HG03575 (cell line): ENCODE measurements around the gene THAP7.

Experiments
- ATAC-seq: cut with Tn5 transposase; IDR thresholded peaks from one replicate; pipeline ENCODE4 v1.9.1; 2021; ENCODE audit not compliant: unreplicated experiment, insufficient number of reproducible peaks, low FRiP score; ENCODE audit errors: extremely low read depth

The THAP7 gene

GRCh38 chr22:20970939-20971657 is 30.8 kb downstream of the THAP7 start:
- no peak for ATAC-seq

- no peak for ATAC-seq
These were observed 33.5 kb downstream of the THAP7 start for GRCh38 chr22:20968281-20968977.

DNA sequence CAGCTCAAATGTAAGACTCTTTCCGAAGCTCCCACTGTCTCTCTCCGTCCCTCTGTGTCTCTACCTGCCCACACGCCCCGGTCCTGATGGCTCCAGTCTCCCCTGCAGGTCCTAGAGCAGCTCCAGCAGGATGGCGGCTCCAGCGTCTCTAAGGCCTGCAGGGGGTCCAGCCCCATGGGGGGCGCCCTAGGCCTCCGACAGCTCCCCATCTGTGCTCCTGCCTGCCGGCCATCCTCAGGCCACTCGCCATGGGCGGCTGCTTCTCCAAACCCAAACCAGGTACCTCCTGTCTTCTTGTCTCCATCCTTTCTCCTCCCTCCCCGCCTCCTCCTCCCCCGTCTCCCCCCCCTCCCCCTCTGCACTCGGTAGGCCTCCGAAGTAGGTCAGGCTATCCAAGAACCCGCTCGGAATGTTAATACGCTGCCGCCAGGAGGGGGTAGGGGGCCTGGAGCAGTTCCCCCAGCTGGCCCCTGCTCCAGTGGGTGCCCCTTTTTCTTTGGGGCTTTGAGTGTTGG is 34.2 kb downstream of the THAP7 start:
- no peak for ATAC-seq

GRCh38 chr22:20966883-20967696 is 34.8 kb downstream of the THAP7 start, which contains the start of gene AIFM3:
Gene AIFM3 (plus strand): TSS chr22:20967255. CDS start chr22:20967945, 690 bp downstream.
- ATAC-seq, result no peak

GRCh38 chr22:20965888-20966855 is 35.7 kb downstream of the THAP7 start:
- no peak for ATAC-seq

DNA sequence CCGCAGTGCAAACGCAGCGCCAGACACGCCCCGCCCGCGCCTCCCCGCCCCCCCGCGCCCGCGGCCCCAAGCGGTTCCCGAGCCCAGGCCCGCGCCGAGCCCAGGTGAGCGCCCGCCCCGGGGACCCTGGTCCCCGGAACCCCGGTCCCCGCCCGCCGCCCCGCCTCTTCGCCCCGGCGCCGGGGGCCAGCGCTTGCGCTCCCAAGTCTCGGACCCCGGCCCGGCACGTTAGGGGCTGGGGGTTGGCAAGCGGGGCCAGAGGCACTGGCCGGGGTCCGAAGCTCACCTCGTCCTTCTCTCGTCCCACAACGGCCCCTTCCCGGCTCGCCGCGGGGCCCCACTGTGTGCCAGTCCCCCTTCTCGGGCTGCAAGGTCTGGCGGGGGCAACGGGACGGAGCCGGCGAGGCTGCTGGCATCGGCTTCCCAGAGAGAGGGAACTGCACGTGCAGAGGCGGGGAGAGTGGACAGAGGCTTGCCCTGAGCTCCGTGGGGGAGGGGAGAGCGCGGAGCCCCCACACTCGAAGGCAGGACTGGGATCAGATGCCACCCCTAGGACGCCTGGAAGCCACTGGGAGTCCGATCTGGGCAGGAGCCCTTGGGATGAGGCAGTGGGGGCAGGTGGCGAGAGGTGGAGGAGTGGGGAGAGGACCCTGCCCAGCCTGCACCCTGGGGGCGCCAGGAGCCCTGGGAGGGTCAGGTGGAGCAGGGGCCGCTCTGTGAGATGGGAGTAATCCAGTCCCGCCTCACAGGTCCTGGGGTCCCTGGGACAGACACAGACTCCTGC is 36.6 kb downstream of the THAP7 start:
- ATAC-seq, result no peak

- ATAC-seq, result no peak
These were observed 37.2 kb downstream of the THAP7 start for GRCh38 chr22:20964799-20965103.

DNA sequence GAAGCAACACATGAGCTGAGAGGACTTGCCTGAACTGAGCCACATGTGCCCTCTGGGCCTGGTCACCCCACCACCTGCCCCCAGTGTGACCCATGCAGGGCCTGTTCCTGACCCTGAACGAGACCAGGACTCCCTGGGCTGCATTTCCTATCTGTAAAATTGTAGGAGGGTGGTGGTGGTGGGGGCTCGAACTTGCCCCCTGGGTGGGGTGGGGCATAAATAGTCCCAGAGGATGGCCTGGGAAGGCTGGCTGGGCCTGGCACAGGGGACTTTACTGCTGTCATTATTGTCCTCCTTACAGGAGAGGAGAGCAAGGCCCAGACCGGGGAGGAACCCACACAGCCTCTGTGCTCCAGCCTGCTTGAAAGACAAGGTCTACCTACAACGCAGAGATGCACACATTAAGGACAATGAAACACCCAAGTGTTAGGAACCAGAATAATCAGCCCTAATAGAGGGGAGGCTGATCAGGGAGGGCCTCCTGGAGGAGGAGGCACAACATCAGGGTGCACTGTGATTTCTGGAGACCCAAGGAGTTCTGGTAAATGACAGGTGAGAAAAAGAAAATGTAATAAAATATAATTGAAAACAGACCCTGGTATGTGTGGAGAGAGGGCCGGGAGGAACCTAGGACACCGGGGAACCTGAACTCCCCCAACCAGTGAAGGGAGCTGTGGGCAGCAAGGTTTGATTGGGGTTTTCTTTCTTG is 37.7 kb downstream of the THAP7 start:
- ATAC-seq, result no peak

DNA sequence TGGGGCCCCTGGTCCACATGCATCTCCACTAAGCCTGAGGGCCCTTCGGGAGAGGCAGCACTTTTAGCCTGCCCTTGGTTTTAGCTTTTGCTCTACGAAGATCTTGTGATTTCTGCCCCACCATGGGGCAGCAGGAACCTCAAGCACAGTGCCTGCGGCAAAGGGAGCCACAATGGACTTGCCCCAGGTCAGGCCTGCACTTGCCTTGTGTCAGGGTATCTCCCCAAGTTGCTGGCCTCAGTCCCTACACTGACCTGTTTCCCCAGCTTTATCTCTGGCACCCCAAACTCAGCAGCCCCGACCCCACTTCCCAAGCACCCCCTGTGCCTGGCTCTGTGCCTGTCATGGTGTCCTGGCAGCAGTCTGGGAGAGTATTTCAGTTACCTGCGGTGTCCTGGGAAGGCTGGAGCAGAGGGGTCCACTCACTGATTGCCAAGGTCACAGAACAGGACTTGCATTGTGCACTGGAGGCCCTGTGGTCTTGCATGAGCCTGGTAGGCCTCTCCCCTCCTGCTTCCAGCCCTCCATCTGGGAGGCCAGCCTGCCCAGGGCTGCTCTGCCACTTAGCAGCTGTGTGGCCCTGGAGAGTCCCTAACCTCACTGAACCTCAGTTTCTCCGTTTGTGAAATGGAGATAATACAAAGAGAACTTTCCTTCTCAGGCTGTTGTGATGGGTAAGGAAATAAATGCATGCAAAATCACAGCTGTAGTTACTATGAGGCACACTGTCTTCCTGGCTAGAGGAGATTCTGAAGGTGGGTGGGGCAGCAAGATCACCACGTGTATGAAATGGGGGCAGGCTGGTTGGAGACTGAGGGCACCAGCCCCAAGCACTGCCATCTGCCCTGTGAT is 38.5 kb downstream of the THAP7 start:
- no peak for ATAC-seq

- ATAC-seq, result no peak
These were observed 39.4 kb downstream of the THAP7 start for GRCh38 chr22:20962491-20962945.

DNA sequence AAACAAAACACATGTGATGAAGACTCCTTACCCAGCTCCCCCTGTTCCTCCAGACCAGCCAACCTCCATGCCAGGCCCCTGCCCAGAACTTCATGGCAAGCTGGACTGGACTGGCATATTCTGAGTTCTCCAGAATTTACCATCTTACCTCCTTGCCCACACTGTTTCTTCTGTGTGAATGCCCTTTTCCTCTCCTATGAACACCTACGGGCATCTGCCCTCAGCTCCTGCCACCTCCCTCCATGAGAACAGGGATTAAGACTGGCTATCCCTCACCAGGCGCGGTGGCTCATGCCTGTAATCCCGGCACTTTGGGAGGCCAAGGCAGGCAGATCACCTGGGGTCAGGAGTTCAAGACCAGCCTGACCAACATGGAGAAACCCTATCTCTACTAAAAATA is 41.3 kb downstream of the THAP7 start:
- no peak for ATAC-seq

- no peak for ATAC-seq
These were observed 42.1 kb downstream of the THAP7 start for GRCh38 chr22:20959578-20960461.

DNA sequence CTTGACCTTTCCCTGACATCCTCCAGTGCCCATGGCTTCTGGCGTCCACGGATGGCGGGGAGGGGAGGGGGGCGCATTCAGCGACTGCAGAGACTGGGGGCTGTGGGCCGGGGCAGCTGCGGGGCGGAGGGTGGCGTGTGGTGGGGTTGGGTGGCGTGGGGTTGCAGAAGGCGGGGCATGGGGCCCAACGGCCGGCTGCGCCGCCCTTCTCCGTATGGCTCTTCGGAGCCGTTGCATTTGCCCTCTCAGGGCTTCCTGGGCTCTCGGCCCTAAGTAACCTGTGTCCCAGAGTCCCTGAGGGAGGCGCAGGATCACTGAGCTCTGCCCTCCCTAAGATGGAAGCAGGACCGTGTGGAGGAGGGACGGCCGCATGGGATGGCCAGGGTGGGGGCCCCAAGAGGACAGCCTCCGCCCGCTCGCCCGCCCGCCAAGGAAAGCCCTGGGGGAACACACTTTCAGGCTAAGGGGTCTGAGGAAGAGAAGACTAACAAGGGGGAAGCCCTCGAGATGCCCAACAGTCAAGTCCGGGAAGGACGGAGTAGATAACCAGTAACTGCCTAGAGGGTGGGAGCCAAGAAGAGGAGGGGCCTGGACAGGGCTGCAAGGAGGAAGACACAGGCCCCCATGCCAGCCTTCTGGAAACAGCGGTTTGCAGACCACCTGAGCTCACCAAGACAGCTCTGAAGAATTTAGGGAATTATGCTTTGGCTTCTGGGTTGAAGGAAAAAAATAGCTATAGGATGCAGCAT is 44.1 kb downstream of the THAP7 start:
- ATAC-seq, result no peak

GRCh38 chr22:20957102-20957682 is 44.7 kb downstream of the THAP7 start:
- ATAC-seq, result no peak
